Measurements from ENCODE around the gene SRSF11. TPM values are rescaled to one million over a fixed set of nuclear protein-coding genes. Genes with fewer than 3 reads are reported as not detected.
"Not testable (repeated sequence)": the region's sequence is repeated elsewhere in the genome, so short reads cannot be mapped to it uniquely, and the experiment has no call there.

SRSF11 gene, protein sequence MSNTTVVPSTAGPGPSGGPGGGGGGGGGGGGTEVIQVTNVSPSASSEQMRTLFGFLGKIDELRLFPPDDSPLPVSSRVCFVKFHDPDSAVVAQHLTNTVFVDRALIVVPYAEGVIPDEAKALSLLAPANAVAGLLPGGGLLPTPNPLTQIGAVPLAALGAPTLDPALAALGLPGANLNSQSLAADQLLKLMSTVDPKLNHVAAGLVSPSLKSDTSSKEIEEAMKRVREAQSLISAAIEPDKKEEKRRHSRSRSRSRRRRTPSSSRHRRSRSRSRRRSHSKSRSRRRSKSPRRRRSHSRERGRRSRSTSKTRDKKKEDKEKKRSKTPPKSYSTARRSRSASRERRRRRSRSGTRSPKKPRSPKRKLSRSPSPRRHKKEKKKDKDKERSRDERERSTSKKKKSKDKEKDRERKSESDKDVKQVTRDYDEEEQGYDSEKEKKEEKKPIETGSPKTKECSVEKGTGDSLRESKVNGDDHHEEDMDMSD
- total RNA-seq (2014; rRNA removed; shearing (Covaris generic)): 81.1 and 103 TPM in 2 replicates

DNA sequence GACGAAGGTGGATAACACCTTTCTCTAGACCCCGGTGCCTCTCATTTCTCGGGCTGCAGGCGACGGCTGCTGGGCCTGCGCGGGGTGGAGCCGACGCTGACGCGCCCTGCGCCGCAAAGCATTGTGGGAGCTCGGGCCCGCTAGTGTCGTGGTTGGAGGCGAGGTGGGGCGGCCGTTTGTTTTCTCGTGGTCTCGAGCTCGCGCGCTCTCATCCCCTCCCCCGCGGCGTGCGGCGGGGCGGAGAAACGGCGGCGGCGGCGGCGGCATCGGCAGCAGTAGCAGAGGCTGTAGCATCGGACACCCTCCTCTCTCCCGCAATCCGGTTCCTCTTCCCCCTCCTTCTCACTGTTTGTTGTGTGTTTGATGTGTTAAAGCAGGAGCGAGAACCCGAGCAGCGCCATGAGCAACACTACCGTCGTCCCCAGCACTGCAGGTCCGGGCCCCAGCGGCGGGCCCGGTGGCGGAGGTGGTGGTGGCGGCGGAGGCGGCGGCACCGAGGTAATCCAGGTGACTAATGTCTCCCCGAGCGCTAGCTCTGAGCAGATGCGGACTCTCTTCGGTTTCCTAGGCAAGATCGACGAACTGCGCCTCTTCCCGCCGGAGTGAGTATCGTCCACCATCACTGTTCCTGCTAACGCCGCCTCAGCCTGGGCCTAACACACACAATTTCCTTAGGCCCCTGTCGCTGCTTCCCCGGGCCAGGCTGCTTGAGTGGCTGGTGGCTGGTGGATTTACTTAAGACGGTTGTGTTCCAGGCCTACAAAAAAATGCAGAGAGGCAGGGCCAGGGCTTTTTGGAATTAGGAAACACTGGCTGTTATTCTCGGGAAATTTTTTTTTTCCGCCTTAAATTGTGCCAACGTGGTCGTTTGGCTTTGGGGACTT is at the start of gene SRSF11:
SRSF11 (plus strand) TSS at position 143 of the 884 bp plus-strand sequence; CDS start at position 400, 257 bp downstream.
- DNase-seq (ENCODE audit: low read depth): peak; percentile 92

DNA sequence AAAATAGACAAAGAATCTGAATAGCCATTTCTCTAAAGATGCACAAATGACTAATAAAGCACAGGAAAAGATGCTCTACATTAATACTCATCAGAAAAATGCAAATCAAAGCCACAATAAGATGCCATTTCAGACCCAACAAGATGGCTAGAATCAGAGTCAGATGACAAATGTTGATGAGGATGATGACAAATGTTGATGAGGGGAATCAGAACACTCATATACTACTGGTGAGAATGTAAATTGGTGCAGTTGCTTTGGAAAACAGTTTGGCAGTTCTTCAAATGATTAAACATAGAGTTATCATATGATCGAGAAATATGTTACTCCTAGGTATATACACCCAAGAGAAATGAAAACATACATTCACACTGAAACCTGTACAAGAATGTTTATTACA is 49.7 kb upstream of the SRSF11 start:
- DNase-seq (ENCODE audit: low read depth): no peak

DNA sequence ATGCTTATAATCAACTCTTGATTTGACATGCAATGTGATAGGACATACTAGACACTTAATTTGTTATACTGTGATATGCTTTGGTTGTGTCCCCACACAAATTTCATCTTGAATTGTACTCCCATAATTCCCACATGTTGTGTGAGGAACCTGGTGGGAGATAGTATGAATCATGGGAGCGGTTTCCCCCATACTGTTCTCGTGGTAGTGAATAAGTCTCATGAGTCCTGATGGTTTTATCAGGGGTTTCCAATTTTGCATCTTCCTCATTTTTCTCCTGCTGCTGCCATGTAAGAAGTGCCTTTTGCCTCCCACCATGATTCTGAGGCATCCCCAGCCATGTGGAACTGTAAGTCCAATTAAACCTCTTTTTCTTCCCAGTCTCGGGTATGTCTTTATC is 36.0 kb upstream of the SRSF11 start:
- not testable (repeated sequence) for DNase-seq (ENCODE audit: low read depth)

DNA sequence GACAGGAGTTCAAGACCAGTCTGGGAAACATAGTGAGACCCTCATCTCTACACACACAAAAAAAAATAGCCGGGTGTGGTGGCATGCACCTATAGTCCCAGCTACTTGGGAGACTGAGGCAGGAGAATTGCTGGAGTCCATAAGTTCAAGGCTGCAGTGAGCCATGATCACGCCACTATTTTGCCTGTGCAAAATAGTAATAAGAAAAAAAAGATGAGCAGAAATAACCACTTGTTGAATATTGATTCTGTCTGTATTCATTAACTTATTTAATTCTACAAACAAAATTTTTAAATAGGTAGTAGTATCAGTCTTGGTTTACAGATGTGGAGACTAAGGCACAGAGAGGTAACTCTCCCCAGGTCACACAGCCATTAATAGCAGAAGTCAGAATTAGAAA is 32.7 kb upstream of the SRSF11 start:
- no peak for DNase-seq (ENCODE audit: low read depth)

DNA sequence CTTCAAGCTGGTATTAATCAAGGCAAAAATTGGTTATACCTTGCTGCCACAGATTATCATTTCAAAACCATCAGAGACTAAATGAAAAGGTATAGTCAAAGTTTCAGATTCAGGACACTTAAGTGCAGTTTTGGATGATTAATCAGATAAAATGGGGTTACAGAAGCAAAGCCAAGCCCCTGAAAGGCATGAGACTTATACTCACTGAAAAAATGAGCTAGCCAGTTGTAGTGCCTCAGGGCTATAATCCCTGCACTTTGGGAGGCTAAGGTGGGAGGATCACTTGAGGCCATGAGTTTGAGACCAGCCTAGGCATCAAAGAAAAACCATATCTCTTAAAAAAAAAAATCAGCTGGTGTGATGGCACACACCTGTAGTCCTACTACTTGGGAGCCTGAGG is 31.0 kb upstream of the SRSF11 start:
- DNase-seq (ENCODE audit: low read depth): no peak

DNA sequence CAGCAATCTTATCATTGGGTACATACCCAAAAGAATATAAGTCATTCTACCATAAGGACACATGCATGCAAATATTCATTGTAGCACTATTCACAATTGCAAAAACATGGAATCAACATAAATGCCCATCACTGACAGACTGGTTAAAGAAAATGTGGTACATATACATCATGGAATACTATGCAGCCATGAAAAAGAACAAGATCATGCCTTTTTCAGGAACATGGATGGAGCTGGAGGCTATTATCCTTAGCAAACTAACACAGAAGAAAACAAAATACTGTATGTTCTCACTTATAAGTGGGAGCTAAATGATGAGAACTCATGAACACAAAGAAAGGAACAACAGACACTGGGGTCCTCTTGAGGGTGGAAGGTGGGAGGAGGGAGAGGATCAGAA is 28.7 kb upstream of the SRSF11 start:
- not testable (repeated sequence) for DNase-seq (ENCODE audit: low read depth)

DNA sequence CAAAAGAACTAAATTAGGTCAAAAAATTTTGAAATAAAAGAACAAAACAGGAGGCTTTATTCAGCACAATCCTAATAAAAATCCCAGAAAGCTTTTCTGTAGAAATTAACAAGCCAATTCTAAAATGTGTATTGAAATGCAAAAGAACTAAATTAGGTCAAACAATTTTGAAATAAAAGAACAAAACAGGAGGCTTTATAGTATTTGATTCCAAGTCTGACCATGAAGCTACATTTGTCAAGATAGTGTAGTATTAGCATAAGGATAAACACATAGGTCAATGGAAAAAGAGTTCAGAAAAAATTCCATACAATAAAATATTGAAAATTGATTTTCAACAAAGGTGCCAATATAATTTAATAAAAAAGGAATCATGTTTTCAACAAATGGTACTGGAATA is 26.6 kb upstream of the SRSF11 start:
- DNase-seq (ENCODE audit: low read depth): no peak

DNA sequence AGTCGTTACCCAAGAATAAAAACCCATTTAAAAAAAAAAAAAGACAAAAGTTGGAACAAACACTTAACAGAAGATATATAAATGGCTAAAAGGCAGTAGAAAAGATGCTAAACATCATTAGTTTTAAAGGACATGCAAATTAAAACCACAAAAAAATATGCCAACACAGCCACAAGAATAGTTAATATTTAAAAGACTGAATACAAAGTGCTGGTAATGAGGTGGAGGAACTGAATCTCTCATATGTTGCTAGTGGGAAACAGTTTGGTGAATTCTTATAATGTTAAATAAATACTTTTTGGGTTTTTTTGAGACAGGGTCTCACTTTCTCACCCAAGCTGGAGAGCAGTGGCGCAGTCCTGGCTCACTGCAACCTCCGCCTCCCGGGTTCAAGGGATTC is 25.8 kb upstream of the SRSF11 start:
- DNase-seq (ENCODE audit: low read depth): no peak

DNA sequence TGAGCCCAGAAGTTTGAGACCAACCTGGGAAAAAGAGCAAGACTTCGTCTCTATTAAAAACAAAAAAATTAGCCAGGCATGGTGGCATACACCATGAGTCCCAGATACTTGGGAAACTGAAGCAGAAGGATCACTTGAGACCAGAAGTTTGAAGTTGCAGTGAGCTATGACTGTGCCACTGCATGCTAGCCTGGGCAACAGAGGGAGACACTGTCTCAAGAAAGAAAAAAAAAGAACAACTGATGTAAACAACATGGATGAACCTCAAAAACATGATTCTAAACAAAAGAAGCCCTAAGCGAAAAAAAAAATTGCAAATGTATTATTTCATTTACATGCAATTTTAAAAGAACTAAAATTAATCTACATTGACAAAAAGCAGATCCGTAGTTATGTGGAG is 24.8 kb upstream of the SRSF11 start:
- DNase-seq (ENCODE audit: low read depth): no peak

DNA sequence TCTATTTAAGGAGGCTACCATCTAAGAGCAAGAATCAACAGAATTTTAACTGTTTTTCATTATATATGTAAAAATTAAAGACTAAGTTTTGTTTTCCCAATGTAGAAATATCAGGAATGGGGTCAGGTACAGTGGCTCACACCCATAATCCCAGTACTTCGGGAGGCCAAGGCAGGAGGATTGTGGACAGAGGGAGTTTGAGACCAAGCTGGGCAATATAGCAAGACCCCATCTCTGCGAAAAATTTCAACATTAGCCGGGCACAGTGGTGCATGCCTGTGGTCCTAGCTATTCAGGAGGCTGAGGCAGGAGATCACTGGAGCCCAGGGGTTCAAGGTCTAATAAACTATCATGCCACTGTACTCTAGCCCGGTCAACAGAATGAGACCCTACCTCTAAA is 21.1 kb upstream of the SRSF11 start:
- no peak for DNase-seq (ENCODE audit: low read depth)

DNA sequence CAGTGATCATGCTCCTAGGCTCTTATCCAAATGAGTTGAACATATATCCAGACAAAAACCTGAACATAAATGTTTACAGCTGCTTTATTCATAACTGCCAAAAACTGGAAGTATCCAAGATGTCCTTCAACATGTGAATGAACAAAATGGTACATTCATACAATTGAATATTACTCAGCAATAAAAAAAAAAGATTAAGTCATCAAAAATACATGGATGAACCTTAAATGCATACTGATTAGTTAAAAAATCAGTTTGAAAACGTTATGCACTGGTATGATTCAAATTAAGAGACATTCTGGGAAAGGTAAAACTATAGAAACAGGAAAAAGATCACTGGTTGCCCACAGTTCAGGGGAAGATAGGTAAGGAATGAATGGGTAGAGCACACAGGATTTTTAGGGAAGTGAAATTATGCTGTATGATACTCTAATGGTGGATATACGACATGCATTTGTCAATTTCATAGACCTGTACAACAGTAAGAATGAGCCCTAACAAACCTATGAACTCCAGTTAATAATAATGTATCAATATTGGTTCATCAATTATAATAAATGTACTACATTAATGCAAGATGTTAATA is 18.9 kb upstream of the SRSF11 start:
- DNase-seq (ENCODE audit: low read depth): no peak

DNA sequence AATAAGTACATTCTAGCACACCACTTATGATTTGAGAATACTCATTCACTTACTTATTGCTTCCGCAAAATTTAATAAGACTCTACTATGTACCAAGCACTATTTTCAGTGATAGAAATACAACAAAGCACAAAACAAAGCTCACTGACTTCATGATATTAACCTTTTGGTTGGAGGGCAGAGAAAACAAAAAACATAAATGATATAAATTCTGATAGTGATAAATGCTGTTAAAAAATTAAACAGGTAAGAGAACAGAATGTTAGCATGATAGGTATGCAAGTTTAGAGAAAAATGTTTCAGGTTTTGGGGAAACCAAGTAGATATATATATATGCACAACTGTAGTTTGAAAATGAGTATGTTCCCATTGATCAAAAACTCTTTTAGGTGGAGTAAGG is 17.0 kb upstream of the SRSF11 start:
- DNase-seq (ENCODE audit: low read depth): no peak

DNA sequence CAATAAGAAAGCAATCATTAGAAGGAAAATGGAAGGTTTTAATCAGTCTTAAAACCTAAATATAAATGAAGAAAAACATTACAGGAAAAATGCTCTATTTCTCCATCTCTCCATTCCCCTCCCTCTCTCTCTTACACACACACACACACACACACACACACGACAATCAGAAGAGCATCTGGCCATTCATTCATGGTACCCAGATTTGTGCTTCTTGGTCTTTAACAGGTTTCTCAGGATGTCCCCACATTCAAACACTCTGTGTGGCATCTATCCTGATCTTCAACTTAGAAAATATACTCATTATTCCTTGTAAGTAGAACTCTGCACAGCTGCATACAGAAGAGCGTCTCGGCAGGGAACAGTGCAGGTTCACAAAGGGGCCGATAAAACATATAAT is 16.6 kb upstream of the SRSF11 start:
- peak; percentile 19 for DNase-seq (ENCODE audit: low read depth)

DNA sequence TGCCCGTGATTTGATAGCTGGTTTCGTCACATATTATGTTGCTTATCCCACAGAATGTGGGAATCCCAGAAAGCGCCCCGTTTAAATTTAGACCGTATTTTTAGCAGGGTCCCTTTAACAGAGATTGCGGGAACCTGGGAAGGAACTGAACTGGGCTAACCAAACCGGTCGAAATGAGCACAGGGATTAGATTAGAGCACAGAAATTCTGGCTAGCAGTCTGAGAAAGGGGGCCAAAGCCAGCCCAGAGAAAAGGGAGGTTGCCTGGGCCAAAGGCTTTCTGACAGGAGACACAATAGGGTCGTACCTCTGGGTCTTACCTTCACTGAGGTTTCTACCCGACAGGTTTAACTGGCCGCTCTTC is 16.1 kb upstream of the SRSF11 start:
- peak; percentile 4 for DNase-seq (ENCODE audit: low read depth)

DNA sequence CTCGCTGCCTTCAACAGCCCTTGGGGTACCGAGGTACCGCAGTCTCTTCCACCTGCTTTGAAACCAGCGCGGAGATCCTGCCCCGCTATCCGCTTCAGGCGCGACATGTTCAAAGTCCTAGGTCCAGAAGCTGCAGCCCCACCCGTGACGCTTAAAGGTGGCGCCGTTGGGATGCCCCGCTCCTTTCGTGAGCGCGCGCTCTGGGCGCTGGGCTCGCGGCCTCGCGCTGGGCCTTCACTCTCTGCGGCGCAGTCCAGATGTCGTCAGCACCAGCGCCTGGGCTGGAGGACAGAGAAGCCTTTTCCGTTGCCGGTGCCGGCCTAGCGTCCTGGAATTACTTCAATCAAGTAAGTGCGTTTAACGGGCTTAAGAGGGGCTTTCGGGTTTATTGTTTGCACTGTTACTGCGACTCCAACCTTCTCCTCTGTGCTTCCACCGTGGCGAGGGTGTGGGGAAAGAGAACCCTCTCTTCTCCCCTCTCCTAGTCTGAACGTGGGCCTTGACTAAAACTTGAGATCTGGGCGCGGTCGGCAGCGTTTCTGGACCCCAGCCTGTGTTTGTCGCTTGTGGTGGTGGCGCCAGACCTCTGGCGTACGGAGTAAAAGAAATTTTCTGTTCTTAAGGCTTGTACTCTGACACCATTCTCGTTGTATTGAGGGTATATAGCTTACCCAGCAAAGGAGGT is 15.6 kb upstream of the SRSF11 start, which contains the start of gene LRRC40:
LRRC40 (minus strand) TSS at position 146 of the 685 bp plus-strand sequence; CDS start at position 107, 39 bp downstream.
- peak; percentile 94 for DNase-seq (ENCODE audit: low read depth)

DNA sequence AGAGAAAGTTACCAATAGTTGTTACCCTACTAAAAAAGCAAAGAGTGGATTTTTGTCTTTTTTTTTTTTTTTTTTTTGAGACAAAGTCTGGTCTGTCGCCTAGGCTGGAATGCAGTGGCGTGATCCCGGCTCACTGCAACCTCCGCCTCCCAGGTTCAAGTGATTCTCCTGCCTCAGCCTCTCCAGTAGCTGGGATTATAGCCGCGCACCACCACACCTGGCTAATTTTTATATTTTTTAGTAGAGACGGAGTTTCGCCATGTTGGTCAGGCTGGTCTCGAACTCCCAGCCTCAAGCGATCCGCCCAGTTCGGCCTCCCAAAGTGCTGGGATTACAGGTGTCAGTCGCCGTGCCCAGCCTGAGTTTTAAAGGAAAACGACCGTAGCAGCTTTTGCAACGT is 14.3 kb upstream of the SRSF11 start:
- DNase-seq (ENCODE audit: low read depth): not testable (repeated sequence)

DNA sequence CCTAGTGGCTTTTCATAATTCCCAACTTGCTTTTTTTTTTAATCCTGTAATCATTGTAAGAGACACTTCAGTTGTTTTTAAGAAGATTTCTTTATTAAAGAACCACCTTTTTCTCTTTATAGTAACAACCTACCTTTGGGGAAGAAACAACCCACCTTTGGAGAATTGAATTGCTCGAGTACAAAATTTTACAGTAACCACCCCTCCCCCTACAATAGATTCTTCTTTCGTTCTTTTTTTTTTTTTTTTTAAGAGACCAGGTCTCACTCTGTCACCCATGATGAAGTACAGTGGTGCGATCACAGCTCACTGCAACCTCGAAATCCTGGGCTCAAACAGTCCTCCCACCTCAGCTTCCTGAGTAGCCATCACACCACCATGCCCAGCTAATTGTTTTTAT is 13.7 kb upstream of the SRSF11 start:
- DNase-seq (ENCODE audit: low read depth): no peak

DNA sequence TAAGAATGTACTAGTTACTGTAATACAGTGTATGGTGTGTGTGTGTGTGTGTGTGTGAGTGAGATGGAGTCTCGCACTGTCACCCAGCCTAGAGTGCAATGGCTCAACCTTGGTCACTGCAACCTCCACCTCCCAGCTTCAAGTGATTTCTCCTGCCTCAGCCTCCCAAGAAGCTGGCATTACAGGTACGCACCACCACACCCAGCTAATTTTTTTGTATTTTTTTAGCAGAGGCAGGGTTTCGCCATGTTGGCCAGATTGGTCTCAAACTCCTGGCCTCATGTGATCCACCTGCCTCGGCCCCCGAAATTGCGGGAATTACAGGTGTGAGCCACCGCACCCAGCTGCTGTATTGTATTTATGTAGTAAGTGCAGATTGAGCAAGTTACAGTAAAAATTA is 12.9 kb upstream of the SRSF11 start:
- no peak for DNase-seq (ENCODE audit: low read depth)

DNA sequence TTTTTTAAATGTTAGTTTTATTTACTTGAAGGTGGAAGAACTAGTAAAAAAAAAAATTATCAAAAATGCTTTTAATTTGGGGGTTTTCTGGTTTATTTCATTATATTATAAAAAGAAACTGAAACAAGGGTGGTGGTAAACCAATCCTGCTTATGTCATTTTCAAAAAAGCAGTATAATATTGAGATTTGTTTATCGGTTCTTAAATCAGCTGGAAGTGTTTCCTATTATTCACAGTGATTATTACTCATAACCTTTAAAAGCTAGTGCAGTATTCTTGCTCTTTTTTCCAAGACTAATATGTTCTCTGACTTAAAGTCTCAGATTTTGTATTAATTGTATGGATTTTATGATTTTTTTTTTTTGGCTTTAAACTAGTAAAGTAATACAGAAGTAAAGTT is 10.4 kb upstream of the SRSF11 start:
- no peak for DNase-seq (ENCODE audit: low read depth)

DNA sequence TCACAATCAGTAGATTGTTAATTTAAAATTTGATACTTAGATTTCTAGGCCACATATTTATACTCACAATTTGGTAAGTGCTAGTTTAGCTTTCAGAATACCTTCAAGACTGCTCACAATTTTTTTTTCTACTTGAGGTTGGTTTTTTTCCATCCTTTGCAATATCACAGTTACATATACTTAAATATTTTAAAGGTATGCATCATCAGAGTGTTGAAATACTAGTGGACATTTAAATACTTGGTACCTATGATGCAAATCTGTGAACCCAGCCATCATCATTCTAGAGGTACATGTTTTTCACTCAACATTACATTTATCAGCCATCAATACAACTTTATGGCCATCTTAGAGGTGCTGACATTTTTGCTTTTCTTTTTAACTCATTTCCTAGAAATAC is 9.6 kb upstream of the SRSF11 start:
- DNase-seq (ENCODE audit: low read depth): no peak

DNA sequence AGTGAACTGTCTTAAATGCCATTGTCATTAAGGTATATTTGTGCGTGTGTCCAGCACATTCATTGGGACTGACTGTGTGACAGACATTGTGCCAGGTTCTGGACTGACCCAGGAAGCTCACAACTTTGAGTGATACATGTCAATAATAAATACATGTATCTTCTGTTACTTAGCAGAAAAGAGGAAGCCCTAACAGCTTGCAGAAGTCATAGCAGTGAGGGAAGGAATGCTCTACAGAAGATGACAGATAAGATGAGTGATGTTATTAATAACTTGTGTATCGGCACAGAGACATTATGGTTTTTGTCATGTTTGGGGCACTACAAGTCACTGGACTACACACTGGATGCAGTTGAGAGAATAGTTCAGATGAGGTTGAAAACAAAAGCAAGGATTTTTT is 1.2 kb upstream of the SRSF11 start:
- no peak for DNase-seq (ENCODE audit: low read depth)
